Raji (cell line): ENCODE data around the gene TRPT1.
A peak's percentile ranks its signal among the peaks of the same experiment; 100 is the strongest.

Source experiments
- POLR2A ChIP-seq: IDR thresholded peaks from 2 replicates; pipeline ENCODE4 v1.6.1; 2011; ENCODE audit warnings: low read depth, low read length, control low read depth; ENCODE audit not compliant: insufficient read depth

Gene TRPT1, protein sequence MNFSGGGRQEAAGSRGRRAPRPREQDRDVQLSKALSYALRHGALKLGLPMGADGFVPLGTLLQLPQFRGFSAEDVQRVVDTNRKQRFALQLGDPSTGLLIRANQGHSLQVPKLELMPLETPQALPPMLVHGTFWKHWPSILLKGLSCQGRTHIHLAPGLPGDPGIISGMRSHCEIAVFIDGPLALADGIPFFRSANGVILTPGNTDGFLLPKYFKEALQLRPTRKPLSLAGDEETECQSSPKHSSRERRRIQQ

DNA sequence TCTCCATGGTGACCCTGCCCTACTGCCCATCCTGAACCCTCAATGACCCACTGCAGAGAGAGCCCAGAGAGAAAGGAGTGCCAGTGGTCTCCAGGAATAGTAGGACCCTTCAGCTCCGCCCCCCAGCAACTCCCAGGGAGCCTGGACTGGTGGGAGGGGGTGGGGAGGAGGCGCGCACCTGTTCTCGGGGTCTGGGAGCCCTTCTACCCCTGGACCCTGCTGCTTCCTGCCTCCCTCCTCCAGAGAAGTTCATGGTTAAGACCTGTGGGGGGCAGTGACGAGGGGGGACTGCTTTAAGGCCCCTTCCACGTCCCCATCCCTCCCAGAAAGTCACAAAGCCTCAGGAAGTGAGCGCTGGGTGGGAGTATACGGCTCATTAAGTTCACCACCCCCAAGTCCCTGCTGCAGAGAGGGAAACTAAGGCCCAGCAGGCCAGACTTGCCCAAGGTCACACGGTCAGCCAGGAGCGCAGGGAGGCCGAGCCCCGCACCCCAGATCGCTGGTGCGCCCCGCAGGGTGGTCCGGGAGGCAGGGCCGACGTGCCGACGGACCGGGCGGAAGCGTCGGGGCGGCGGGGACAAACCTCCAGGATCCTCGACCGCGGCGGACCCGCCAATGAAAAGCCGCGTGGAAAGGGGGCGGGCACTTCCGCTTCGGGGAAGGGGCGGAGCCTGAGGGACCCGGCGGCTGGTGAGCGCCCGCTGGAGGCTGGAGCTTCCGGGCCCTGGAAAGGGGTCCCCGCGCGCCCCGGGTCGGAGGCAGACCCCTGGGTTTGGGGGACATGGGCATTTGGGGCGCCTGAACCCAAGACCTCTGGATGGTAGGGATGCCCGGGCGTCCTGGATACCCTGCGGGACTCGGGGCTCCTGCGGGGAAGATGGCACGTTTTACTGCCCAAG, at the start of gene TRPT1, which contains the start of gene NUDT22:
TSS of gene TRPT1 (minus strand) at position 579 of the 899 bp plus-strand sequence. CDS start at position 253, 326 bp downstream.
TSS of gene NUDT22 (plus strand) at position 667 of the 899 bp plus-strand sequence. CDS start 379 bp downstream, outside the sequence.
- peak; percentile 76 for TF ChIP-seq POLR2A

DNA sequence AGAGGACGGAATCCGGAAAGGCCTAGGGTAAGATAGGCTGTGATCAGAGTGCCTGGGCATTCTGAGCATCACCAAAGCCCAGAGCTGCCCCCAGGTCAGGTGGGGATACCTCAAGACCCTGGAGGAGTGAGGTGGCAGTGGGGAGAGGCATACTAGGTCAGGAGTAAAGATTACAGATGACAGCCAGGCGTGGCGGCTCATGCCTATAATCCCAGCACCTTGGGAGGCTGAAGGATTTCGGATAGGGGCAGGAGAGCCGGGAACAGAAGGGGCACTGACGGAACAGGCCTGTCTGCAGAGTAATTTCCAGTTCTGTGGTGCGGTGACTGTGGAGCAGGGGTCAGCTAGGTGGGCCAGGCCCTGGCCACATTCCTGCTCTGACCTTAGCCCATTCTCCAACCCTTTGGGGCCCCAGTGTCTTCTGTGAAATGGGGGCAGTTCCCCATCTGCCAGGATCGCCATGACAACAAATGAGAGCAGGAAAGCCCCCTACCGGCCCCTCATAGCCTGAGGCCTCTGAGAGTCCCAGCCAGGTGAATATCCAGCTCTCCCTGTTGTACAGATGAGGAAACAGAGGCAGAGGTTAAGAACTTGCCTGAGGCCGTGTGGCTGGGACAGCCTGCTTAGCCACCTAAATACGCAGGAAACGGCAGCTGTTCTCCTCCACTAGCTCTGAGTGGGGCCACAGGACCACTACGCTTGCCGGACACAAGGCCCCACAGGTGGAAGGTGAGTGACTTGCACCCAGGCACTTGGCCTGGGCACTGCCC, 49.2 kb upstream of the TRPT1 start:
- no peak for TF ChIP-seq POLR2A

DNA sequence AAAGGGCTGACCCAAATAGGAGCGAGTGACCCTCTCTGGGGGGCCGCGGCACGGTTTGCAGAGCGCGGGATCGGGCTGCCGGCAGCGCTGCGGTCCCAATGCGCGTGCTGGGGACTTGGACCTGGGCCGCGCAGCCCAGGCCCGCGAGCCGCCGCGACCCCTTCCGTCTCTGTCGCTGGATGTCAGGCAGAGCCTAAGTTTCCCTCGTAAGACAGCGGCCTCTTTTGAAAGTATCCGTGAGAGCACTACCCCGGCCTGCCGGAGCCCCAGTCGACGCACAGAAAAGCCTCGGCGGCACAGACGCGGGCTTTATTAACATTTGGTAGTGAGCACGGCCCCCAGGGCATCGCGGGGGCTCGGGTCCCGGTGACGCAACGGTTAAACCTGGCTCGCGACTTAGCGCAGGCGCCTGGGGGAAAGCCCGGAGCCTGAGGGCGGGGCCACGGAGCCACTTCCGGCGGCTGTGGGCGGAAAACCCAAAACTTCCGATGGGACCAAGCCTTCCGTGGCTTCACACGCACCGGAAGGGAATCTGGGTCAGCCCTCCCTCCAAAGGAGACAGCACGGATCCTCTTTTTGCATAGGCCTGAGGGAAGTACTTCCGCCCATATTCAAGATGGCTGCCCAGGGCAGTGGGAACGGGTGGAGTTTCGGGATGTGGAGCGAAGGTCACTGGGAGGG, 43.7 kb upstream of the TRPT1 start:
- peak; percentile 59 for TF ChIP-seq POLR2A

DNA sequence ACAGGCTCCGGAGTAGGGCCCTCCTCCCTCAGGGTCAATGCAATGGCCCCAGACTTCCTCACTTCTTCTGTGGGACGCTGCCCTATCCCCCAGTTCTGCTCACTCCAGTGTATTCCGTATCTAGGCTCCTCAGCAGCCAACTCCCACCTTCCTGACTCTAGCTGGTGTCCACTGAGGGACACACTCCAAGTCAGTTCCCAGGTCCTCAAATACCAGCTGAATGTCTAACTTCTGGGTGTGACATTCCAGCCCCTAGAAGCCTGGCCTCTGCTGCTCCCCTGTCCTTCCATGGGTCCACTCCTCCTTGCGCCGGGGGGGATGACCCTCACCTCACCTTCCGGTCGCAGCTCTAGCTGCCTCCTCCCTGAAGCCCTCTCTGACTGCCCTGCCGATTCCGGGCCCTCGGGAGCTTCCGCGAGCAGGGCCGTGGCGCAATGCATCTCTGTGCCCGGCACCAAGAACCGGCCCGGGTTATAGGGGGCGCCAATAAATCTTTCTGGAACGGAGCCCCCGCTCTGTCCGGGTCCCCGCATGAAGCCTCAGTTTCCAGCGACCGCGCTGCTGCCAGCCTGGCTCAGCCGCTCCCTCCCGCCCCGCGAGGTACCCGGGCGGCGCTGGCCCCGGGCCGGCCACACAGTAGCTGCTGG, 43.0 kb upstream of the TRPT1 start:
- TF ChIP-seq POLR2A = no peak

DNA sequence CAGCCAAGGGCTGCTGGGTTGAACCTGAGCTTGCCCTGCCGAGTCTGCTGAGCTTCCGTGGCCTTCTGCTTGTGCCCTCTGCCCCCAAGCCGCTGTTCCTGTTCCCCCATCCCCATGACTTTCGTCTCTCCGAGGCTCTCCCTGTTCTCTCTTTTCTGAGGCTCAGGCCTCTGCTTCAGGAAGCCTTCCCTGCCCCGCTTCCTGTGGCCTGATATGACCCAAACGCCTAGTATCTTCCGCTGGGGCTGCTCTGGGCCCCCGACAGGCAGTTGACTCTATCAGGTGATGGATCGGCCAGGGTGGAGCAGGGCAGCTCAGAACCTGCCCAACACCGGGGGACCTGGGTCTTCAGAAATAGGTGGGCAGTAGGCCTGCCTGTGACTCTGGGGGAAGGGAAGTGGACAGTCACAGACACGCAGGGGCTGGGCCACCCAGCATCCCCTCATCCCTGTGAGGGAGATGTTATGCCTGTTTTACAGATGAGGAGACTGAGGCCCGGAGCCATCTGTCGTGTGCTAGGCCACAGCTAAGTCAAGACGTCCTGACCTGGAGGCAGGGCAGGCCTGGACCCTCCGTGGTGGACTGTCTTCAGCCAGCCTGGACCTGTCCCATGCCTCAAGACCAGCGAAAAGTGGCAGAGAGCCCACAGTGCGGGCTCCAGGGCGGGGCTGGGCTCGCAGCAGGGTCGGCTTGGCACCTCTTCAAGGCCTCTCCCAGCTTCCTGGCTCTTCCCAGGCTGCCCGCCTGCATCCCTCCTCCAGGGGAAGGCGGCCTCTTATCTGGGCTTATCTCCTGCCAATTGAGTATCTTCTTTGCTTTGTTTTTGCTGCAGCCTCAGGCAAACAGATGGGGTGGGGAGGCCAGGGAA, 42.3 kb upstream of the TRPT1 start:
- TF ChIP-seq POLR2A = no peak

DNA sequence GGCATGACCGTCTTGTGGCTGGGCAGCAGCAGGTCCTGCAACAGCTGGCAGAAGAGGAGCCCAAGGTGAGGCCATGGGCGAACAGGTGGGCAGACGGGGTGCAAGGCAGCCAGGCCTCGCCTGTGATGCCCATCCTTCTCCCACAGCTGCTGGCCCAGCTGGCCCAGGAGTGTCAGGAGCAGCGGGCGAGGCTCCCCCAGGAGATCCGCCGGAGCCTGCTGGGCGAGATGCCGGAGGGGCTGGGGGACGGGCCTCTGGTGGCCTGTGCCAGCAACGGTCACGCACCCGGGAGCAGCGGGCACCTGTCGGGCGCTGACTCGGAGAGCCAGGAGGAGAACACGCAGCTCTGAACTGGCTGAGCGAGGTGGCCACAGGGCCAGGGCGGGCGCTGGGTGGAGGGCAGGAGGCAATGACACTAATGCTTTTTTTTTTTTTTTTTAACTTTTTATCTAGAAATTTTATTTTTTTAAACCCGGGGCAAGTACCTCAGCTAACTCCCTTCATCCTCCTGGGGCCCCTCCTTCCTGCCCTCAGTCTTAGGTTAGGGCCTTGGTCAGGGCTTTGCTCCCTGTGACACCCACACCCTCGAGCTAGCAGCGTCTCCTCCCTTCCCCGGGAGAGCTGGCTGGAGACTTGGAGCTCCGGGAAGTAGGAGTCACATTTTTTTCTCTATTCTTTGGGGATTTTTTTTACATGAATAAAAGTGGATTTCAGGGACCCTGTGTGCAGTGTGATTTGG, 41.4 kb upstream of the TRPT1 start:
- TF ChIP-seq POLR2A = no peak

DNA sequence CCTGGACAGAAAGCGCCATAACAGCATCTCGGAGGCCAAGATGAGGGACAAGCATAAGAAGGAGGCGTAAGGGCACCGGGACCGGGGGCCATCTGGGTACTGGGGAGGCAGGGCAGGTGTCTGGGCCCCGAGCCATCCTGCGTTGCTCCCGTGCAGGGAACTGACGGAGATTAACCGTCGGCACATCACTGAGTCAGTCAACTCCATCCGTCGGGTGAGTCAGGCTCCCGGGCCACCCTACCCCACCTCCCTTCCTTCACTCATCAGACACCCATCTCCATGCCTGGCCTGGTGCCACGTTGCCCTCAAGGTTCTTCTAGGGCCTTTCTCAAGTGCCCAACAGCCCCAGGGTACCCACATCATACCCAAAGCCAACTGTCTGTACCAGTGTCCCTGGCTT, 40.4 kb upstream of the TRPT1 start:
- no peak for TF ChIP-seq POLR2A

DNA sequence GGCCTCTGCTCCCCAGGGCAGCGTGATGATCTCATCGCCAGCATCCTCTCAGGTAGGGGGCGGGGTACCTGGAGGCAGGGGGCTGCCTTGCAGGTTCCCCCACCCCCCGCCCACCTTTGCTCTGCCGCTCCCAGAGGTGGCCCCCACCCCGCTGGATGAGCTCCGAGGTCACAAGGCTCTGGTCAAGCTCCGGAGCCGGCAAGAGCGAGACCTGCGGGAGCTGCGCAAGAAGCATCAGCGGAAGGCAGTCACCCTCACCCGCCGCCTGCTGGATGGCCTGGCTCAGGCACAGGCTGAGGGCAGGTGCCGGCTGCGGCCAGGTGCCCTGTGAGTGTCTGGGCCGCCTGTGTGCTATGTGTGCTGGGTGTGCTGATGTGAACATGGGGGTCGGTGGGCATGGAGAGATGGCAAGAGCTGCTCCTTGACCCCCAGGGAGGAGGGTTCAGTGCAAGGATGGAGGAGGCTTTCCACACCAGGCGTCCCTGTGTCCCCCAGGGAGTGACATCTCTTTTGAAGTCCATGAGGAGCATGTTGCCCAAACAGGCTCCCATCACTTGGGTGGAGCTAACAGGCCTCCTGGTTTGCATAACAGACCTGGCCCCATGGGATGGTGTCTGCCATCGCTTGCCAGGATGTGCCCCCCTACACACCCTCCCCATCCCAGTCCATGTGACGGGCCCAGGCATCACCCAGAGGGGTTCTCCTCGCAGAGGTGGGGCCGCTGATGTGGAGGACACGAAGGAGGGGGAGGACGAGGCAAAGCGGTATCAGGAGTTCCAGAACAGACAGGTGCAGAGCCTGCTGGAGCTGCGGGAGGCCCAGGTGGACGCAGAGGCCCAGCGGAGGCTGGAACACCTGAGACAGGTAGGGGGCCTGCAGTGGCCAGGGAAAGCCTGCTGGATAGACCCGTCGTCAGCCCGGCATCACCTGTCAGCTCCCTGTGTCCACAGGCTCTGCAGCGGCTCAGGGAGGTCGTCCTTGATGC, 39.5 kb upstream of the TRPT1 start:
- no peak for TF ChIP-seq POLR2A

DNA sequence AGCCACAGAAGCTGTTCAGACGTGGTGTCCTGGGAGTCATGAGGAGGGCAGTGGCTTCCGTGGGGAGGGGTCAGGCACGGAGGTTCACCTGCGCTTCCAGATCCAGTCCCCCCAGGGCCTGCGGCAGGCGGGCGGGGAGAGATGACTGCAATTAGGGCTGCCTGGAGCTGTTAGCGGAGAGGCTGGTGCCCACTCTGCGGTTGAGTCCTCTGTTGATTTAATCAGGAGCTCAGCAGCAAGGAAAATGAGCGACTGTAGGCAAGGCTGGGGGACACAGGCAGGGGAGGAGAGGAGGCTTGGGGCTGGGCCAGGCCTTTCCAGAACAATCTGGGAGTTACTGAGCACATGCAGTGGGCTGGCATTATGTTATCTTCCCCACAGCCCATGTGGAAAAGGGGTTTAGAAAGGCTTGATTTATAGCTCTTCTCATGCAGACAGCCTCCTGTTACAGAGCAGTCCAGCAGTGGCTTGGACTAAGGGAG, 38.4 kb upstream of the TRPT1 start:
- TF ChIP-seq POLR2A = no peak

DNA sequence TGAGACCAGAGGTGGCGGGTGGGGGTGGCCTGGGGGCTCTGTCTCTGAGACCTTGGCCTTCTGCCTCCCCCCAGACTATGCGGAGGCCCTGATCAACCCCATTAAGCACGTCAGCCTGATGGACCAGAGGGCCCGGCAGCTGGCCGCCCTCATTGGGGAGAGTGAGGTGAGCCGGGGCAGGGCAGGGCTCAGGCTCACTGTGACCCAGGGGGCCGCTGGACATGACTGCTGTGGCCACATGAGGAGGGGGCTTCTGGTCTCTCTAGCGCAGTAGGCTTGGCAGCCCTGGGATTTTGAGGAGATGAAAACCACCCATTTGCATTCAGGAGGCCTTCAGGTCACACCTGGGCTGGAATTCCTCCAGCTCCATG, 37.9 kb upstream of the TRPT1 start:
- no peak for TF ChIP-seq POLR2A

DNA sequence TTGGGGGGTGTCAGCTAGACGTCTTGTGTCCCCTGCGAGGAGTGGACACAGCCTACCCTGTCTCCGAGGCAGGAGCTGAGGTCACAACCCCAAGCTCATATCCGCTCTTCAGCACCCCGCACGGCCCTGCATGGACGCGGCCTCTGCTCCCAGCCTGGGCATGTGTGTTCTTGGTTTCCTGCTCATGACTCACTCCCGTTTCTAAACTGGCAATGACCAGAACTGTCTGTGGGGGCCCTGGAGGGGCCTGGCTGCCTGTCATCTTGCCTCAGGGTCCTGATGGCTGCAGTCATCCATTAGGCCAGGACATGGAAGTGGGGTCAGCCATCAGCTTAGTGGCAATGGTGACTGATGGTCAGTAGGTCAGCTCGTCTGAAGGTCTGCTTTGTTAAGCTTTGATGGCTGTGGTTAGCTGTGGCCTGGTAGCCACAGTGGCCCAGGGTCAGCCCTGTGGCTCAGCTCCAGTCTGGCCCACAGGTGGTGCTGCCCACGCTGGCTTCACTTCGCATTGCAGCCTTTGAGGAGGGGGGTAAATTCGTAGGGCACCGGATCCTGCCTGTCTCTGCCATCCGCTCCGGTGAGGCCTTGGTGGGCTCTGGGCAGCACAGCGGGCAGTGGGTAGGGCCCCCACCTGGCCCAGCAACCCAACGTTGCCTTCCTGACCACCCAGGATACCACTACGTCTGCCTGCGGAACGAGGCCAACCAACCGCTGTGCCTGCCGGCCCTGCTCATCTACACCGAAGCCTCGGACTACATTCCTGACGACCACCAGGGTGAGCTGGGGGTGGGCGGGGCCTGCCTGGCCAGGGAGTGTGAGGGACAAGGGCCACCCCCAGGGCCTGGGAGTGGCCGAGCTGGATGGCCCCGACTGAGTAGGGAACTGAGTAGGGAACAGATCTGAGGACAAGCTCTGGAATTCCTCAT, 37.3 kb upstream of the TRPT1 start:
- TF ChIP-seq POLR2A = no peak
